ENCODE results near the gene PRPF6. TPM values are rescaled to one million over a fixed set of nuclear protein-coding genes. Genes with fewer than 3 reads are reported as not detected.

Gene PRPF6
- total RNA-seq, 4 donors from 2014 or later: 70.7 to 93.0 (median 83.9) TPM

DNA sequence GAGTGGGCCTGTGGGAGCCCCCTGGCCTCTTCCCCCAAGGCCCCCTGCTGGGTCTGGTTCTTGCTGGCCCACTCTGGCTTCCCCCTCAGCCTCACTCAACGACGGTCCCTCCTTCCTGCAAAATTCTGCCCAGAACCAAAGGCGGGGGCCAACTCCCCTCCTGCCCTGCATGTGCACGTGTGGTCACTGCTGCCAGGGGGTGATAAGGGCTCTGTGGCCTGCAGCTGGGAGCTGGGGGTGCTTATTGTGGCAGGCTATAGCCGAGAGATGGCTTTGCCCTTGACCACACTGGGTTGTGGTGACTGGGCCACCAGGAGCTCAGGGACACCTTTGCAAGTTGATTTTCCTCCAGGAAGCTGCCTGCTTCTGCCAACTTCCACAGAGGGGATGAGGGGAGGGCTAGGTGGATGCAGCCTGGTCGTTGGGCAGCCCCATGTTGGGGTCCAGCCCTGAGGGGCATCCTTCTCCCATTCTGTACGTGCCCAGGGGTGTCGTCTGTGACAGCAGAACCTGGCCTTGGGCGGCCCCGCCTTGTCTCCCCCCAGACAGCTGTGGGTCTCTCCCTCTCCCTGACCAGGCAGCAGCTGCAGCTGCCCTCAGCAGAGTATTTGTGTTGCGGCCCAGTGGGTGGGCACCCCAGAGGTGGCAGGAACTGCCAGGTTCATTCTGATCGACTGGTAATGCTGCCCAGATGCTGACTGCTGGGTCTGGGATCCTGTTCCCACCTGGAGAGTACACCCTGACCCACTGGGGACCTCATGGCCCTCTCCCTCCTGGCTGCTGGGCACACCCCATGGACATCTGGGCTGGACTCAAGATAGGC, 87.7 kb downstream of the PRPF6 start:
- Histone ChIP-seq H3K27me3 (no peaks in the 10 kb centered on the region), H3K27ac (no peak overlapping the region), H3K4me3 (no peak overlapping the region), H3K4me1 (peaks cover 27% of the 10 kb centered on the region), H3K9me3 (no peaks in the 10 kb centered on the region), H3K36me3 (peaks cover 20% of the 10 kb centered on the region)
- no peak for TF ChIP-seq EP300 (IDR thresholded peaks at IDR 0.05)
- TF ChIP-seq, protein P1, sequence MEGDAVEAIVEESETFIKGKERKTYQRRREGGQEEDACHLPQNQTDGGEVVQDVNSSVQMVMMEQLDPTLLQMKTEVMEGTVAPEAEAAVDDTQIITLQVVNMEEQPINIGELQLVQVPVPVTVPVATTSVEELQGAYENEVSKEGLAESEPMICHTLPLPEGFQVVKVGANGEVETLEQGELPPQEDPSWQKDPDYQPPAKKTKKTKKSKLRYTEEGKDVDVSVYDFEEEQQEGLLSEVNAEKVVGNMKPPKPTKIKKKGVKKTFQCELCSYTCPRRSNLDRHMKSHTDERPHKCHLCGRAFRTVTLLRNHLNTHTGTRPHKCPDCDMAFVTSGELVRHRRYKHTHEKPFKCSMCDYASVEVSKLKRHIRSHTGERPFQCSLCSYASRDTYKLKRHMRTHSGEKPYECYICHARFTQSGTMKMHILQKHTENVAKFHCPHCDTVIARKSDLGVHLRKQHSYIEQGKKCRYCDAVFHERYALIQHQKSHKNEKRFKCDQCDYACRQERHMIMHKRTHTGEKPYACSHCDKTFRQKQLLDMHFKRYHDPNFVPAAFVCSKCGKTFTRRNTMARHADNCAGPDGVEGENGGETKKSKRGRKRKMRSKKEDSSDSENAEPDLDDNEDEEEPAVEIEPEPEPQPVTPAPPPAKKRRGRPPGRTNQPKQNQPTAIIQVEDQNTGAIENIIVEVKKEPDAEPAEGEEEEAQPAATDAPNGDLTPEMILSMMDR (IDR thresholded peaks at IDR 0.05): no peak
- TF ChIP-seq POLR2AphosphoS5 (IDR thresholded peaks at IDR 0.05): no peak
- TF ChIP-seq POLR2A (IDR thresholded peaks at IDR 0.05): no peak
- WGBS: 83% methylated on average over 8 of the region's 12 CpGs
- no peak for DNase-seq (ENCODE audit: low spot score in 2 of 2)

DNA sequence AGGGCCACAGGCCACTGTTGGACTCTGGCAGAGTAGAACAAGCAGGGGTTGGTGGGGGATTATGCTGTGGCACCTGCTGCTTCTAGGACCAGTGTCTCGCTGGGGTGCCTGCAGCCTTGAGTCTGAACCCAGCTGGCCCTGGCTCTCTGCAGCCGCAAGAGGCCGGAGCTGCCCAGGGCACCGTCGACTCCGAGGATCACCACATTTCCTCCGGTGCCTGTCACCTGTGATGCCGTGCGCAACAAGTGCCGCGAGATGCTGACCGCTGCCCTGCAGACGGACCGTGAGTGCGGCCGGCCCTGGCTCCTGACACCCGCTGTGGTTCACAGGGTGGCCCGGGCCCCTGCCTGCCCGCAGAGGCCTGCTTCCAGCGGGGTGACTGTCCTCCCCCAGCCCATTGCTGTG, 88.3 kb downstream of the PRPF6 start:
- H3K4me3 ChIP-seq: no peak overlapping the region
- TF ChIP-seq EP300 (IDR thresholded peaks at IDR 0.05) (no peak), POLR2A (IDR thresholded peaks at IDR 0.05) (no peak), POLR2AphosphoS5 (IDR thresholded peaks at IDR 0.05) (no peak)
- TF ChIP-seq, protein P1 (IDR thresholded peaks at IDR 0.05): no peak
- 100% methylated on average over 1 of the region's 20 CpGs for WGBS
- no peaks in the 10 kb centered on the region for H3K9me3 ChIP-seq
- no peaks in the 10 kb centered on the region for H3K27me3 ChIP-seq
- peaks cover 26% of the 10 kb centered on the region for H3K36me3 ChIP-seq
- no peak overlapping the region for H3K27ac ChIP-seq
- H3K4me1 ChIP-seq: peaks cover 24% of the 10 kb centered on the region
- no peak for DNase-seq (ENCODE audit: low spot score in 2 of 2)

DNA sequence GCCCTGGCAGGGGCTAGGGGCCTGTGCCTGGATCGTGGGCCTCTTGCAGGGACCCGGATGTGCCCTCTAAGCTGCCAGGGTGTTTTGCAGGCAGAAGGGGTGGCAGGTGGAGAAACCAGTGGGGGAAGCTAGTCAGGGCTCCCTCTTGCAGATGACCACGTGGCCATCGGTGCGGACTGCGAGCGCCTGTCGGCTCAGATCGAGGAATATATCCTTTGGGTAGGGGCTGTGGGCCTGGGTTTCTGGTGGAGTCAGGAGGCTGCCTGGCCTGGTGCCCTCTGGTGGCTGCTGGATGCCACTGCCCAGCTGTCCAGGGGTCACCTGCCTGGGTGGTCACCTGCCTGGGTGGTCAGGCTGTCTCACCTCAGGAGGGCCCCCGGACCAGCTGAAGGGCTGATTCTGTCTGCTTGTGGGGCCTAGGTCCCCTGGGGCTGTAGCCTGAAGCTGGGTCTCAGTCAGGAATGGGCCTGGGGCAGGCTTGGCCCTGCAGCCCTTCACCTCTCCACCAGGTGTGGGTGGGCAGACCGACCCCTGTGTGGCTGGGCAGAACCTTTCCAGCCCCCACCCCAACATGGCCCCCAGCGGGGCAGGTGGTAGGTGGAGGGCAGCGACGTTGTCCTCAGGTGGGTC, 88.8 kb downstream of the PRPF6 start:
- no peaks in the 10 kb centered on the region for H3K27me3 ChIP-seq
- no peak for DNase-seq (ENCODE audit: low spot score in 2 of 2)
- H3K9me3 ChIP-seq: no peaks in the 10 kb centered on the region
- 85% methylated on average over 4 of the region's 14 CpGs for WGBS
- peaks cover 24% of the 10 kb centered on the region for H3K4me1 ChIP-seq
- H3K4me3 ChIP-seq: no peak overlapping the region
- H3K27ac ChIP-seq: no peak overlapping the region
- H3K36me3 ChIP-seq: peaks cover 31% of the 10 kb centered on the region
- no peak for TF ChIP-seq POLR2A (IDR thresholded peaks at IDR 0.05)
- TF ChIP-seq, protein P1 (IDR thresholded peaks at IDR 0.05): peak in 1 of 2 donors; percentile 65

DNA sequence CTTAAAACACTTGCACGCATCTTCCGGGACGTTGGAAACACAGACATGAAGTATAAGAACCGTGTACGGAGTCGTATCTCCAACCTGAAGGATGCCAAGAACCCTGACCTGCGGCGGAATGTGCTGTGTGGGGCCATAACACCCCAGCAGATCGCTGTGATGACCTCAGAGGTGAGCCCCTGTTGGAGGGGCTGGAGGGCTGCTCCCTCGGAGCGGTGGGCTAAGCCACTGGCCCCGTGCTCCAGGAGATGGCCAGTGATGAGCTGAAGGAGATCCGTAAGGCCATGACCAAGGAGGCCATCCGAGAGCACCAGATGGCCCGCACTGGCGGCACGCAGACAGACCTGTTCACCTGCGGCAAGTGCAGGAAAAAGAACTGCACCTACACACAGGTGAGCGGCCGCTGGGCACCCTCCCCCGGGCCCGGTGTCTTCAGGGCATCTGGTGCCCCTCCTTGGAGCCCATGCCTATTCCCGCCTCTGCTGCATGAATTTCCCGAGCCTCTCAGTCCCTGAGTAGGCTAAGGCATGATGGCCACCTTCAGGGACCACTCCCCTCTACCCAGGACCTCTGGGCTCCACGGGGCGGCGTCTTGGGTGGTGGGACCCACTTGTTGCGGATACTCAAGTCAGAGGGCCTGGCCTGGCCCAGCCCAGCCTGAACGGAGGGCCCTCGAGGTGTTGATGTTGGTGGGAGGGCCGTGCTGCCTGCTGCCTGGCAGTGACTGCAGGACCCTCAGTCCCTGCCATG, 89.5 kb downstream of the PRPF6 start:
- H3K36me3 ChIP-seq: peaks cover 34% of the 10 kb centered on the region
- TF ChIP-seq POLR2AphosphoS5 (IDR thresholded peaks at IDR 0.05) (no peak), POLR2A (IDR thresholded peaks at IDR 0.05) (no peak), EP300 (IDR thresholded peaks at IDR 0.05) (no peak)
- TF ChIP-seq, protein P1 (IDR thresholded peaks at IDR 0.05): no peak
- no peak overlapping the region for H3K4me3 ChIP-seq
- H3K27me3 ChIP-seq: no peaks in the 10 kb centered on the region
- H3K9me3 ChIP-seq: no peaks in the 10 kb centered on the region
- no peak overlapping the region for H3K27ac ChIP-seq
- WGBS: 93% methylated on average over 16 of the region's 31 CpGs
- no peak for DNase-seq (ENCODE audit: low spot score in 2 of 2)
- peaks cover 19% of the 10 kb centered on the region for H3K4me1 ChIP-seq

All from suprapubic skin (tissue), 4 donors.